OCI-LY3 (cell line): ENCODE results near the gene HTRA1.

Experiments used
- H2AFZ ChIP-seq: fragments of 200-600, 300-600 bp; shearing (Covaris generic); 2 replicates; pipeline ENCODE4 v1.6.0; 2014; ENCODE audit warnings: antibody characterized with exemption, low read depth, low read length
- H3K27ac ChIP-seq: fragments of 200-600, 300-600 bp; sonication (generic); 2 replicates; pipeline ENCODE4 v1.5.1; 2014; ENCODE audit warnings: mild to moderate bottlenecking, low read length, moderate library complexity, mixed read lengths
- H3K27me3 ChIP-seq: fragments of 200-600, 300-600 bp; sonication (generic); 2 replicates; pipeline ENCODE4 v1.6.1; 2014; ENCODE audit warnings: low read depth, low read length, mixed read lengths
- H3K36me3 ChIP-seq: fragments of 200-600, 300-600 bp; sonication (generic); replicated peaks from 2 replicates; pipeline ENCODE3; 2014; ENCODE audit warnings: low read depth, low read length, mixed read lengths
- H3K4me1 ChIP-seq: fragments of 300-600, 200-600 bp; sonication (generic); 2 replicates; pipeline ENCODE4 v1.6.1; 2014; ENCODE audit warnings: low read length, mixed read lengths
- H3K4me2 ChIP-seq: fragments of 200-600, 300-600 bp; sonication (generic); 2 replicates; pipeline ENCODE4 v1.6.1; 2014; ENCODE audit warnings: low read length, mixed read lengths
- H3K4me3 ChIP-seq: fragments of 300-600, 200-600 bp; sonication (generic); 2 replicates; pipeline ENCODE4 v1.5.1; 2014; ENCODE audit warnings: antibody characterized with exemption, mild to moderate bottlenecking, low read length, moderate library complexity
- H3K79me2 ChIP-seq: fragments of 300-600, 200-600 bp; shearing (Covaris generic); 2 replicates; pipeline ENCODE4 v1.6.1; 2014; ENCODE audit warnings: mild to moderate bottlenecking, low read length, mixed read lengths
- H3K9ac ChIP-seq: fragments of 300-600, 200-600 bp; shearing (Covaris generic); 2 replicates; pipeline ENCODE4 v1.6.0; 2014; ENCODE audit warnings: mild to moderate bottlenecking, low read length, moderate library complexity
- H3K9me3 ChIP-seq: fragments of 200-600, 300-600 bp; shearing (Covaris generic); 2 replicates; pipeline ENCODE4 v1.6.1; 2014; ENCODE audit warnings: low read length, mixed read lengths; ENCODE audit not compliant: insufficient read depth
- H4K20me1 ChIP-seq: fragments of 200-600, 300-600 bp; sonication (generic); 2 replicates; pipeline ENCODE4 v1.6.1; 2016; ENCODE audit warnings: low read length, mixed read lengths; ENCODE audit not compliant: insufficient read depth
- CTCF ChIP-seq: fragments of 200-600, 300-600 bp; sonication (generic); IDR thresholded peaks from 2 replicates; pipeline ENCODE4 v1.5.1; 2014; ENCODE audit warnings: antibody characterized with exemption, low read length, low read depth
- EZH2phosphoT487 ChIP-seq: fragments of 200-600 bp; shearing (Covaris generic); IDR thresholded peaks from 2 replicates; pipeline ENCODE4 v1.6.1; 2018; ENCODE audit warnings: antibody characterized with exemption, mixed run types, low read depth

The HTRA1 gene

GRCh38 chr10:122477436-122477835 lies 16.1 kb downstream of the HTRA1 start:
- Histone ChIP-seq H3K4me3 (no peak overlapping the region), H3K27me3 (no peaks in the 10 kb centered on the region; the same call in 1 of the 2 replicates), H4K20me1 (no peaks in the 10 kb centered on the region), H3K9me3 (no peaks in the 10 kb centered on the region), H2AFZ (no peak overlapping the region), H3K4me1 (no peaks in the 10 kb centered on the region), H3K9ac (no peak overlapping the region), H3K36me3 (no peaks in the 10 kb centered on the region), H3K4me2 (no peak overlapping the region), H3K79me2 (no peaks in the 10 kb centered on the region), H3K27ac (no peak overlapping the region)
- TF ChIP-seq CTCF, result no peak
- TF ChIP-seq EZH2phosphoT487, result no peak

DNA sequence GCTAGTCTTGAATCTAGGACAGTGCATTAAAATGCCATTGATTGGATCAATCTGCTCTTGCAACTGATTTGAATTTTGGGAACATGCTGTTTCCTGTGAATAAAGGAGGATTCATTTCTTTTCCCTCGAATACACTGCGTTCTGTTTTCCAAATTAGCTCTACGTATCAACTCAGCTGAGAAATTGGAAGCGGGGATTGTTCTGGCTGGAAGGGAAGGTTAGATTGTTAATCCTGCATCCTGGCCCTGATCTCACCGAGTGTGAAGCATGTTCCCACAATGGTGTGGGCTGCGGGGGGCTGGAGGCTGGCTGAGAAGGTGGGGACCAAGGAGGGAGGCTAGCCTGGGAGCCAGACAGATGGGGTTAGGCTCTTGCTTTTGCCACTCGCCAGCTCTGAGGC lies 17.6 kb downstream of the HTRA1 start:
- Histone ChIP-seq H4K20me1 (no peaks in the 10 kb centered on the region), H3K27ac (no peak overlapping the region), H3K4me3 (no peak overlapping the region), H3K36me3 (no peaks in the 10 kb centered on the region), H3K9ac (no peak overlapping the region), H3K9me3 (no peaks in the 10 kb centered on the region), H3K79me2 (no peaks in the 10 kb centered on the region), H3K4me2 (no peak overlapping the region), H3K4me1 (no peaks in the 10 kb centered on the region), H3K27me3 (no peaks in the 10 kb centered on the region; the same call in 1 of the 2 replicates), H2AFZ (no peak overlapping the region)
- TF ChIP-seq CTCF, result no peak
- no peak for TF ChIP-seq EZH2phosphoT487

GRCh38 chr10:122480146-122480833 lies 18.9 kb downstream of the HTRA1 start:
- Histone ChIP-seq H3K79me2 (no peaks in the 10 kb centered on the region), H2AFZ (no peak overlapping the region), H3K27me3 (no peaks in the 10 kb centered on the region; the same call in 1 of the 2 replicates), H3K4me2 (no peak overlapping the region), H3K4me1 (no peaks in the 10 kb centered on the region), H3K4me3 (no peak overlapping the region), H4K20me1 (no peaks in the 10 kb centered on the region), H3K36me3 (no peaks in the 10 kb centered on the region), H3K9ac (no peak overlapping the region), H3K27ac (no peak overlapping the region), H3K9me3 (no peaks in the 10 kb centered on the region)
- TF ChIP-seq CTCF (no peak), EZH2phosphoT487 (no peak)

DNA sequence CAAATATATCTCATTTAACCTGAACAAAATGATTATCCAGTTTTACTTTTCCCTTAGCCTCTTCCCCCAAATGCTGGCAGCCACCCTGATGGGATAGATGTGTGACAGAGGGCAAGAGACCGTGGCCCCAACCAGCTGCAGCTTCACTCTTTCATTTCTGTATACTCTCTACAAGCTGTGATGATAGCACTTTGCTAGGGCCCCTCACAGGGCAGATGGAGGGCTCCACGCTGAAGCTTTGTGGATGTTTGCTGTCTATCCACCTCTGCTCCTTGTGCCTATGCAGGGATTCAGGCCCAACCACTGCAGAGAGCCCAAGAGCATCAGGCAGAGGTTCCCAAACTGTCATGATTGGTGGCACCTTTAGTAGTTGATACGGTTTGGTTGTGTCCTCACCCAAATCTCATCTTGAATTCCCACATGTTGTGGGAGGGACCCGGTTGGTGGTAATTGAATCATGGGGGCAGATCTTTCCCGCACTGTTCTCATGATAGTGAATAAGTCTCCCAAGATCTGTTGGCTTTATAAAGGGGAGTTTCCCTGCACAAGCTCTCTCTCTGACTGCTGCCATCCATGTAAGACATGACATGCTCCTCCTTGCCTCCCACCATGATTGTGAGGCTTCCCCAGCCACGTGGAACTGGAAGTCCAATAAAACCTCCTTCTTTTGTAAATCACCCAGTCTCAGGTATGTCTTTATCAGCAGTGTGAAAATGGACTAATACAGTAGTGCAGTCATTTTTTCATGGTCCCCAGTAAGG lies 20.1 kb downstream of the HTRA1 start:
- Histone ChIP-seq H4K20me1 (no peaks in the 10 kb centered on the region), H3K4me2 (no peak overlapping the region), H3K9me3 (no peaks in the 10 kb centered on the region), H3K27me3 (no peaks in the 10 kb centered on the region; the same call in 1 of the 2 replicates), H3K4me3 (no peak overlapping the region), H3K27ac (no peak overlapping the region), H3K4me1 (no peaks in the 10 kb centered on the region), H2AFZ (no peak overlapping the region), H3K36me3 (no peaks in the 10 kb centered on the region), H3K79me2 (no peaks in the 10 kb centered on the region), H3K9ac (no peak overlapping the region)
- TF ChIP-seq EZH2phosphoT487, result no peak
- TF ChIP-seq CTCF, result no peak
